K562 (cell line): Measurements from ENCODE around the gene RIPK4. TPM values are rescaled to one million over a fixed set of nuclear protein-coding genes. Genes with fewer than 3 reads are reported as not detected.

Source experiments
- ATAC-seq: fragments of 200-7000 bp; cut with Tn5 transposase; 3 replicates; pipeline ENCODE4 v1.9.1; 2020; ENCODE audit warnings: moderate library complexity
- BruUV-seq: library from RNA; stranded (reverse); fragments of 400-500 nt; replicated peaks from 2 replicates; lab custom pipeline; 2021; lab: Mats Ljungman, UMichigan
- CTCF ChIA-PET: fragments of 300-600 bp; formaldehyde crosslinking; extraction: SDS; loops from one replicate; lab custom pipeline; 2021; ENCODE audit warnings: low intra/inter-chr PET ratio; lab: Yijun Ruan, JAX
- POLR2A ChIA-PET: fragments of 300-600, 350-650 bp; sonication (Branson Sonifier 250); formaldehyde crosslinking; extraction: SDS; loops from one replicate; lab custom pipeline; 2021; ENCODE audit warnings: antibody characterized with exemption, inconsistent platforms; lab: Yijun Ruan, JAX
- DNase-seq, 4 experiments: peaks; one replicate each; pipeline versions ENCODE4 v3.0.0 to v3.0.0-alpha.2; 2011 to 2018; ENCODE audit warnings: low spot score in 3 of 4, mixed read lengths in 3 of 4; ENCODE audit errors: extremely low read depth in 1 of 4
- FAIRE-seq: peaks from 2 replicates; lab custom pipeline; 2011; peaks lifted over from hg19 to GRCh38; lab: Jason Lieb, UNC
- H2AFZ ChIP-seq: 2 replicates; pipeline ENCODE4 v1.6.0; 2011; ENCODE audit warnings: low read depth, low read length, control low read depth, inconsistent platforms
- H3K27ac ChIP-seq: fragments of 200-600 bp; 3 replicates; pipeline ENCODE4 v1.8.0; 2011; ENCODE audit warnings: low read depth, mild to moderate bottlenecking, control low read depth, inconsistent platforms, low read length, moderate library complexity, mixed read lengths; ENCODE audit errors: extremely low read depth
- H3K27me3 ChIP-seq, 2 experiments: fragments of 300-600 bp in 1 of 2; 2 replicates in 1 of 2; 3 replicates in 1 of 2; pipeline versions ENCODE4 v1.6.0 to v1.8.0; 2011; ENCODE audit warnings: inconsistent platforms in 2 of 2, low read length in 2 of 2, mild to moderate bottlenecking in 1 of 2, mixed read lengths in 1 of 2, moderate library complexity in 1 of 2; ENCODE audit not compliant: control insufficient read depth in 2 of 2, insufficient read depth in 2 of 2
- H3K36me3 ChIP-seq: fragments of 300-600 bp; 3 replicates; pipeline ENCODE4 v1.8.0; 2011; ENCODE audit warnings: mild to moderate bottlenecking, low read length, inconsistent platforms; ENCODE audit not compliant: control insufficient read depth, insufficient read depth
- H3K4me1 ChIP-seq, 2 experiments: fragments of 200-600 bp in 1 of 2; replicated peaks in 1 of 2; 2 replicates in 1 of 2; 3 replicates in 1 of 2; pipeline versions ENCODE4 v1.5.1 to v1.8.0; 2011; ENCODE audit warnings: inconsistent platforms in 2 of 2, low read length in 2 of 2, mild to moderate bottlenecking in 1 of 2, mixed read lengths in 1 of 2, moderate library complexity in 1 of 2; ENCODE audit not compliant: control insufficient read depth in 2 of 2, insufficient read depth in 2 of 2
- H3K4me2 ChIP-seq: 2 replicates; pipeline ENCODE4 v1.6.1; 2011; ENCODE audit warnings: low read length, control low read depth, inconsistent platforms, mixed read lengths; ENCODE audit not compliant: insufficient read depth
- H3K4me3 ChIP-seq: fragments of 200-600 bp; sonication (generic), shearing (Covaris generic); 2 replicates; pipeline ENCODE4 v1.5.1; 2016; ENCODE audit warnings: control low read depth, inconsistent platforms
- H3K79me2 ChIP-seq: fragments of 200-600 bp; 3 replicates; pipeline ENCODE4 v1.8.0; 2011; ENCODE audit warnings: low read length, inconsistent platforms; ENCODE audit not compliant: control insufficient read depth, insufficient read depth
- H3K9ac ChIP-seq, 2 experiments: 2 replicates each; pipeline versions ENCODE4 v1.6.0 to v1.6.1; 2011; ENCODE audit warnings: low read depth in 2 of 2, low read length in 2 of 2, control low read depth in 1 of 2, inconsistent platforms in 1 of 2, mild to moderate bottlenecking in 1 of 2, mixed read lengths in 1 of 2; ENCODE audit not compliant: insufficient read depth in 1 of 2
- H3K9me1 ChIP-seq: one replicate; pipeline ENCODE4 v1.6.0; 2011; ENCODE audit warnings: inconsistent platforms, mild to moderate bottlenecking, low read length, moderate library complexity; ENCODE audit not compliant: control insufficient read depth, insufficient read depth
- H3K9me3 ChIP-seq: replicated peaks from 2 replicates; pipeline ENCODE4 v1.5.1; 2011; ENCODE audit warnings: low read depth, low read length, inconsistent platforms; ENCODE audit not compliant: control insufficient read depth, insufficient read depth
- H4K20me1 ChIP-seq: replicated peaks from 2 replicates; pipeline ENCODE4 v1.6.1; 2011; ENCODE audit warnings: low read length, inconsistent platforms, mixed read lengths; ENCODE audit not compliant: control insufficient read depth, insufficient read depth
- BCL6 ChIP-seq: fragments of 250-450 bp; sonication (Bioruptor Pico); IDR thresholded peaks from 2 replicates; pipeline ENCODE4 v1.4.0; 2020
- MEF2D ChIP-seq: conservative IDR thresholded peaks from 2 replicates; pipeline ENCODE4 v1.6.1; 2016; ENCODE audit warnings: low read depth, missing genetic modification characterization, missing compliant biosample characterization
- NR3C1 ChIP-seq: sonication (generic); formaldehyde crosslinking; IDR thresholded peaks from 2 replicates; pipeline ENCODE4 v1.8.1; 2022; ENCODE audit warnings: missing genetic modification reagents
- ZSCAN32 ChIP-seq: fragments of 450-650 bp; formaldehyde crosslinking; IDR thresholded peaks from 2 replicates; pipeline ENCODE4 v1.4.0; 2020; ENCODE audit warnings: mild to moderate bottlenecking, moderate library complexity
- WGBS: fragments of 100-300 bp; shearing (Covaris generic); methylation state at CpG from one replicate; pipeline ENCODE4 v1.1.6; 2016; ENCODE audit warnings: low coverage, mixed read lengths; ENCODE audit not compliant: insufficient coverage; ENCODE audit errors: missing lambda C conversion rate; 5-methylcytosine and 5-hydroxymethylcytosine counted together
- in situ Hi-C: fragments of 300-500 bp; cut with MboI; formaldehyde crosslinking; loops from 4 replicates; pipeline ENCODE4 v1.15.0; 2018; ENCODE audit warnings: inconsistent platforms, mixed read lengths
- intact Hi-C: fragments of 100-400 bp; cut with micrococcal nuclease; formaldehyde crosslinking; loops from 2 replicates; pipeline ENCODE4 v1.14.2; 2022
- polyA plus RNA-seq, 8 experiments: library from polyadenylated mRNA; depleted of rRNA in 4 of 8; stranded (reverse) in 5 of 8; unstranded in 3 of 8; fragments of >200 nt; fragmentation: Nextera tagmentation in 2 of 8; fragmentation: Illumina TruSeq in 1 of 8; extraction: Ambion mirVana in 2 of 8; extraction: Trizol in 1 of 8; gene quantifications; 2 replicates each; pipeline versions ENCODE4 v1.2.1 to v1.2.3, GENCODE V29; 2011 to 2014; ENCODE audit warnings: inconsistent platforms in 1 of 8, missing spikeins in 1 of 8
- total RNA-seq, 7 experiments: library from RNA; depleted of rRNA in 6 of 7; stranded (reverse); fragments of >200 nt in 6 of 7; fragmentation: Illumina TruSeq in 2 of 7; extraction: Trizol in 2 of 7; gene quantifications; 2 replicates each; pipeline versions ENCODE4 v1.2.1 to v1.2.3, GENCODE V29; 2011 to 2021; ENCODE audit warnings: low replicate concordance in 1 of 7
- TF ChIP-seq, protein P1 (sequence below): fragments of 150-350 bp; IDR thresholded peaks from 2 replicates; pipeline ENCODE4 v1.6.1; 2014; ENCODE audit warnings: low read depth, mild to moderate bottlenecking, low read length, borderline replicate concordance

RIPK4 gene
- total and polyA plus RNA-seq, 9 of the 15 experiments (the other 6 are each of a cell fraction or from before 2014, with no cell fraction given): not detected

DNA sequence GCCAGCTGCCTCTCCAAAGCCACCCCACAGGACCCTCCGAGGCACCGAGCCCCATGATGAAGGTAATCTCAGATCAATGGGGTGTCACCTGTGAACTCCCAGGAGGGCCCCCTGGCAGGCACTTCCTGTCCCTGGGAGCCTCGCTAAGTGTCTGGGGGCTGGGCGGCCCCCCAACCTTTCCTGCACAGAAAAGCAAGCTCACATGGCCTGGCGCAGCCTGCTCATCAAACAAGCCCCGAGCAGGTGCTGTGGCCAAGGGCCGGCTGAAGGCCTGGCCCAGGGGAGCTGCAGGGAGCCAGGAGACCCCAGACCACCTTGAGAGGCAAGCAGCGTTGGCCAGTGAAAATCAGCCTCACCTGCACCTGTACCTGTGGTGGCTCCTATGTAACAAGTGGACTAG, 2.9 kb downstream of the RIPK4 start:
- whole genome bisulfite sequencing: 0% methylated on average over 8 of the region's 8 CpGs
- no TSS peak for BruUV-seq
- in situ Hi-C loops (no loop called here), intact Hi-C loops (no loop called here)
- Histone ChIP-seq H3K9ac (no peak overlapping the region; a peak in 1 of 4 replicates), H3K4me2 (no peak overlapping the region), H3K79me2 (no peaks in the 10 kb centered on the region), H3K36me3 (no peaks in the 10 kb centered on the region), H3K27me3 (peaks cover 56 to 80% of the 10 kb centered on the region in 2 experiments), H2AFZ (no peak overlapping the region), H3K4me1 (no peaks in the 10 kb centered on the region; a peak in 2 of 5 replicates), H3K27ac (no peak overlapping the region), H3K4me3 (no peak overlapping the region), H3K9me1 (no peaks in the 10 kb centered on the region), H4K20me1 (no peaks in the 10 kb centered on the region), H3K9me3 (no peaks in the 10 kb centered on the region)
- no peak for DNase-seq
- FAIRE-seq: no peak
- TF ChIP-seq ZSCAN32 (no peak), BCL6 (CRISPR knock-in tag) (no peak), MEF2D (tag) (no peak), NR3C1 (CRISPR knock-in tag) (no peak)
- TF ChIP-seq, protein P1, sequence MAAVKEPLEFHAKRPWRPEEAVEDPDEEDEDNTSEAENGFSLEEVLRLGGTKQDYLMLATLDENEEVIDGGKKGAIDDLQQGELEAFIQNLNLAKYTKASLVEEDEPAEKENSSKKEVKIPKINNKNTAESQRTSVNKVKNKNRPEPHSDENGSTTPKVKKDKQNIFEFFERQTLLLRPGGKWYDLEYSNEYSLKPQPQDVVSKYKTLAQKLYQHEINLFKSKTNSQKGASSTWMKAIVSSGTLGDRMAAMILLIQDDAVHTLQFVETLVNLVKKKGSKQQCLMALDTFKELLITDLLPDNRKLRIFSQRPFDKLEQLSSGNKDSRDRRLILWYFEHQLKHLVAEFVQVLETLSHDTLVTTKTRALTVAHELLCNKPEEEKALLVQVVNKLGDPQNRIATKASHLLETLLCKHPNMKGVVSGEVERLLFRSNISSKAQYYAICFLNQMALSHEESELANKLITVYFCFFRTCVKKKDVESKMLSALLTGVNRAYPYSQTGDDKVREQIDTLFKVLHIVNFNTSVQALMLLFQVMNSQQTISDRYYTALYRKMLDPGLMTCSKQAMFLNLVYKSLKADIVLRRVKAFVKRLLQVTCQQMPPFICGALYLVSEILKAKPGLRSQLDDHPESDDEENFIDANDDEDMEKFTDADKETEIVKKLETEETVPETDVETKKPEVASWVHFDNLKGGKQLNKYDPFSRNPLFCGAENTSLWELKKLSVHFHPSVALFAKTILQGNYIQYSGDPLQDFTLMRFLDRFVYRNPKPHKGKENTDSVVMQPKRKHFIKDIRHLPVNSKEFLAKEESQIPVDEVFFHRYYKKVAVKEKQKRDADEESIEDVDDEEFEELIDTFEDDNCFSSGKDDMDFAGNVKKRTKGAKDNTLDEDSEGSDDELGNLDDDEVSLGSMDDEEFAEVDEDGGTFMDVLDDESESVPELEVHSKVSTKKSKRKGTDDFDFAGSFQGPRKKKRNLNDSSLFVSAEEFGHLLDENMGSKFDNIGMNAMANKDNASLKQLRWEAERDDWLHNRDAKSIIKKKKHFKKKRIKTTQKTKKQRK: no peak
- ATAC-seq: no peak
- ChIA-PET POLR2A (interaction anchor here (1.2 kb wide), 1 partner anchor 14 kb away, joined by 3 read pairs; no protein-coding TSS in a partner anchor), CTCF (no interaction called here)
